HCT116 (cell line): ENCODE results near the gene TAS1R1. TPM values are rescaled to one million over a fixed set of nuclear protein-coding genes. Genes with fewer than 3 reads are reported as not detected.

Experiments
- ATAC-seq: fragments of 200-7000 bp; cut with Tn5 transposase; 2 replicates; pipeline ENCODE4 v1.9.1; 2020; ENCODE audit warnings: mild to moderate bottlenecking, moderate library complexity
- BruUV-seq: library from RNA; stranded (reverse); fragments of 400-500 nt; replicated peaks from 2 replicates; lab custom pipeline; 2021; lab: Mats Ljungman, UMichigan
- CTCF ChIA-PET: fragments of 300-600 bp; sonication (Branson Sonifier 250); formaldehyde crosslinking; loops from one replicate; lab custom pipeline; 2021; ENCODE audit warnings: antibody characterized with exemption; lab: Charles Lee
- POLR2A ChIA-PET: fragments of 300-600, 350-600 bp; sonication (Branson Sonifier 250); formaldehyde crosslinking; loops from one replicate; lab custom pipeline; 2021; ENCODE audit warnings: antibody characterized with exemption; lab: Charles Lee
- RAD21 ChIA-PET, 2 experiments: fragments of 300-600 bp; sonication (Branson Sonifier 250); formaldehyde crosslinking; loops; one replicate each; lab custom pipeline; 2023; ENCODE audit warnings: low total read pairs in 2 of 2; ENCODE audit not compliant: uncharacterized antibody in 2 of 2, unreplicated experiment in 2 of 2, low non-redundant PET in 1 of 2; lab: Charles Lee
- DNase-seq: peaks from one replicate; pipeline ENCODE4 v3.0.0-alpha.2; 2010; ENCODE audit warnings: low read depth, low spot score
- H2AFZ ChIP-seq: fragments of 200-600 bp; shearing (Covaris generic), sonication (generic); 2 replicates; pipeline ENCODE4 v1.6.1; 2017; ENCODE audit warnings: low read depth, mixed run types, mixed read lengths, antibody characterized with exemption, low read length; ENCODE audit not compliant: poor library complexity, severe bottlenecking
- H3K27ac ChIP-seq: 2 replicates; pipeline ENCODE4 v1.5.1; 2012; ENCODE audit warnings: low read depth, low read length
- H3K27me3 ChIP-seq: fragments of 200-600 bp; sonication (generic); 2 replicates; pipeline ENCODE4 v1.6.1; 2016; ENCODE audit warnings: mixed run types, low read length, mixed read lengths; ENCODE audit not compliant: insufficient read depth
- H3K36me3 ChIP-seq, 2 experiments: fragments of 200-500 bp in 1 of 2; fragments of 200-600 bp in 1 of 2; sonication (Bioruptor generic) in 1 of 2; sonication (generic) in 1 of 2; 2 replicates each; pipeline versions ENCODE4 v1.5.1 to v1.6.1; 2014 to 2016; ENCODE audit warnings: low read length in 2 of 2, inconsistent platforms in 1 of 2, mixed read lengths in 1 of 2, mixed run types in 1 of 2; ENCODE audit not compliant: insufficient read depth in 2 of 2, control insufficient read depth in 1 of 2
- H3K4me1 ChIP-seq, 2 experiments: fragments of 200-600 bp in 1 of 2; sonication (generic) in 1 of 2; 2 replicates each; pipeline versions ENCODE4 v1.5.1 to v1.6.1; 2012 to 2017; ENCODE audit warnings: low read length in 2 of 2, inconsistent platforms in 1 of 2, mild to moderate bottlenecking in 1 of 2, mixed read lengths in 1 of 2, mixed run types in 1 of 2, moderate library complexity in 1 of 2; ENCODE audit not compliant: insufficient read depth in 2 of 2, control insufficient read depth in 1 of 2
- H3K4me2 ChIP-seq: fragments of 200-600 bp; sonication (generic); 2 replicates; pipeline ENCODE4 v1.6.1; 2017; ENCODE audit warnings: mixed run types, low read length, mixed read lengths
- H3K4me3 ChIP-seq, 2 experiments: fragments of 200-600 bp in 1 of 2; sonication (generic) in 1 of 2; replicated peaks in 1 of 2; 2 replicates each; pipeline ENCODE4 v1.5.1; 2011 to 2016; ENCODE audit warnings: low read length in 2 of 2, control low read depth in 1 of 2, low read depth in 1 of 2, mild to moderate bottlenecking in 1 of 2, mixed read lengths in 1 of 2, mixed run types in 1 of 2
- H3K79me2 ChIP-seq: fragments of 200-600 bp; sonication (generic); 2 replicates; pipeline ENCODE4 v1.6.1; 2017; ENCODE audit warnings: mild to moderate bottlenecking, mixed run types, low read length, moderate library complexity, mixed read lengths; ENCODE audit not compliant: insufficient read depth
- H3K9ac ChIP-seq: fragments of 200-600 bp; sonication (generic); 2 replicates; pipeline ENCODE4 v1.6.1; 2016; ENCODE audit warnings: low read length, mixed read lengths
- H3K9me2 ChIP-seq: fragments of 200-600 bp; sonication (generic), shearing (Covaris generic); 2 replicates; pipeline ENCODE4 v1.6.1; 2017; ENCODE audit warnings: mixed run types, mild to moderate bottlenecking, moderate library complexity; ENCODE audit not compliant: insufficient read depth
- H3K9me3 ChIP-seq, 2 experiments: fragments of 200-500 bp in 1 of 2; fragments of 200-600 bp in 1 of 2; sonication (Bioruptor generic) in 1 of 2; sonication (generic) in 1 of 2; 2 replicates each; pipeline ENCODE4 v1.6.1; 2014 to 2017; ENCODE audit warnings: low read length in 2 of 2, mixed read lengths in 2 of 2, inconsistent platforms in 1 of 2, low read depth in 1 of 2, mild to moderate bottlenecking in 1 of 2, mixed run types in 1 of 2, moderate library complexity in 1 of 2; ENCODE audit not compliant: control insufficient read depth in 1 of 2, insufficient read depth in 1 of 2
- H4K20me1 ChIP-seq: fragments of 200-600 bp; sonication (generic), shearing (Covaris generic); 2 replicates; pipeline ENCODE4 v1.6.1; 2017; ENCODE audit warnings: mixed run types, mild to moderate bottlenecking, moderate library complexity; ENCODE audit not compliant: insufficient read depth
- CEBPB ChIP-seq: IDR thresholded peaks from 2 replicates; pipeline ENCODE4 v1.6.1; 2012; ENCODE audit warnings: low read depth
- ELF1 ChIP-seq: IDR thresholded peaks from 2 replicates; pipeline ENCODE4 v1.6.1; 2012; ENCODE audit warnings: low read depth, borderline replicate concordance
- EZH2 ChIP-seq: fragments of 200-600 bp; sonication (generic); IDR thresholded peaks from 2 replicates; pipeline ENCODE4 v1.6.1; 2017; ENCODE audit warnings: antibody characterized with exemption, mixed run types
- EZH2phosphoT487 ChIP-seq: fragments of 200-600 bp; IDR thresholded peaks from 2 replicates; pipeline ENCODE4 v1.6.1; 2018; ENCODE audit warnings: antibody characterized with exemption, borderline replicate concordance
- SIN3A ChIP-seq: IDR thresholded peaks from 2 replicates; pipeline ENCODE4 v1.6.1; 2012; ENCODE audit warnings: low read depth
- SP1 ChIP-seq: IDR thresholded peaks from 2 replicates; pipeline ENCODE4 v1.6.1; 2012; ENCODE audit warnings: low read depth
- SRF ChIP-seq: IDR thresholded peaks from 2 replicates; pipeline ENCODE4 v1.6.1; 2012; ENCODE audit warnings: low read depth
- ZNF274 ChIP-seq: fragments of 200-500 bp; sonication (Bioruptor generic); IDR thresholded peaks from 2 replicates; pipeline ENCODE4 v1.6.1; 2014; ENCODE audit warnings: mild to moderate bottlenecking, low read depth, low read length, inconsistent platforms
- intact Hi-C: fragments of 100-400 bp; cut with micrococcal nuclease; formaldehyde crosslinking; loops from 2 replicates; pipeline ENCODE4 v1.10.0; 2022
- total RNA-seq: library from RNA; stranded (reverse); gene quantifications from one replicate; pipeline ENCODE4 v1.2.1, GENCODE V29; 2021; ENCODE audit not compliant: unreplicated experiment
- TF ChIP-seq, protein P1 (sequence below), 3 experiments: fragments of 200-600 bp in 1 of 3; sonication (generic) in 1 of 3; IDR thresholded peaks in 2 of 3; conservative IDR thresholded peaks in 1 of 3; 2 replicates each; pipeline ENCODE4 v1.5.1; 2012 to 2017; ENCODE audit warnings: low read depth in 2 of 3, low read length in 2 of 3, antibody characterized with exemption in 1 of 3, borderline replicate concordance in 1 of 3, control low read depth in 1 of 3, mild to moderate bottlenecking in 1 of 3, mixed read lengths in 1 of 3, mixed run types in 1 of 3, moderate library complexity in 1 of 3; ENCODE audit not compliant: insufficient read depth in 1 of 3
- TF ChIP-seq, protein P2 (sequence below): IDR thresholded peaks from 2 replicates; pipeline ENCODE4 v1.6.1; 2012
- TF ChIP-seq, protein P3 (sequence below): IDR thresholded peaks from 2 replicates; pipeline ENCODE4 v1.6.1; 2011; ENCODE audit warnings: mild to moderate bottlenecking, low read length, moderate library complexity; ENCODE audit not compliant: insufficient replicate concordance; ENCODE audit errors: extremely low read depth

The TAS1R1 gene
- total RNA-seq, 1 experiment from 2014 or later: not detected

DNA sequence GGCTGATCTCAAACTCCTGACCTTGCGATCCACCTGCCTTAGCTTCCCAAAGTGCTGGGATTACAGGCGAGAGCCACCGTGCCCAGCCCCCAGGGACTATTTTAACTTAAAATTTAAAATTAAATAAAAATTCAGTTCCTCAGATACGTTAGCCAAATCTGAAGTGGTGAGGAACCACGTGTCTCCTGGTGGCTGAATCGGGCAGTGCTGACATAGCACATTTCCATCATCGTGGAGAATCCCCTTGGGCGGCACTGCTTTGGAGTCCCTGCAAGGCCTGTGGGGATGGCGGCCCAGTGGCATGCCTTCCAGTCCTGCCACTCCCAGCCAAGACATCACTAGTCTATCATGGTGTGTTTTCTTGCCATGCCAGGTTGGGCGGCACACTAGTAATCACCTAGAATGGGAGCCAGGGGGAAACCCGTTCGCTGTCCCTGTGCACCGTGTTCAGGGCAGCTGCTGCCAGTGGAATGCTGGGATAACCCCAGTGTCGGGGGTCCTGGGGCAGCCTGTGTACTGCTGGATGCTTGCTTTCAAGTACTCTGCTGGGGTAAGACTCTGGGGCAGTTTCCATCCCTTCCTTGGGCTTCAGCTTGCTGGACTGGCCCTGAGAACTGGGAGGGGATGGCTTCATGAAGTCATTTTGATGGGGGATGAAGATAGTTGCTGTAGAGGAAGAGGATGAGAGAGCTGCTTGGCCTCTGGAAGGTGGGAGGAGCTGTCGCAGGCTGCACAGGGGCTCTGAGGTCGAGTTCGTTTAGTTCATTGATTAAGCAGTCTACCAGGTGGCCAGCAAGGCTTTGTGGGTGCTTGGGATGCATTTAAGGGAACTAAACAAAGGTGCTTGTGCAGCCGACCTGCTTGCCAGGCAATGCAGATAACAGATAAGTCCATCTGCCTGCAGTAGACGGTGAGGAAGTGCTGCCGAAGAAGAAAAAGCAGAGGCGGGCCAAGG, 29.3 kb downstream of the TAS1R1 start:
- ChIA-PET CTCF (no interaction called here), POLR2A (no interaction called here), RAD21 (no interaction called here)
- TF ChIP-seq, protein P1, sequence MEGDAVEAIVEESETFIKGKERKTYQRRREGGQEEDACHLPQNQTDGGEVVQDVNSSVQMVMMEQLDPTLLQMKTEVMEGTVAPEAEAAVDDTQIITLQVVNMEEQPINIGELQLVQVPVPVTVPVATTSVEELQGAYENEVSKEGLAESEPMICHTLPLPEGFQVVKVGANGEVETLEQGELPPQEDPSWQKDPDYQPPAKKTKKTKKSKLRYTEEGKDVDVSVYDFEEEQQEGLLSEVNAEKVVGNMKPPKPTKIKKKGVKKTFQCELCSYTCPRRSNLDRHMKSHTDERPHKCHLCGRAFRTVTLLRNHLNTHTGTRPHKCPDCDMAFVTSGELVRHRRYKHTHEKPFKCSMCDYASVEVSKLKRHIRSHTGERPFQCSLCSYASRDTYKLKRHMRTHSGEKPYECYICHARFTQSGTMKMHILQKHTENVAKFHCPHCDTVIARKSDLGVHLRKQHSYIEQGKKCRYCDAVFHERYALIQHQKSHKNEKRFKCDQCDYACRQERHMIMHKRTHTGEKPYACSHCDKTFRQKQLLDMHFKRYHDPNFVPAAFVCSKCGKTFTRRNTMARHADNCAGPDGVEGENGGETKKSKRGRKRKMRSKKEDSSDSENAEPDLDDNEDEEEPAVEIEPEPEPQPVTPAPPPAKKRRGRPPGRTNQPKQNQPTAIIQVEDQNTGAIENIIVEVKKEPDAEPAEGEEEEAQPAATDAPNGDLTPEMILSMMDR (IDR thresholded peaks at IDR 0.05 in 2 of 3, conservative IDR thresholded peaks at IDR 0.05 in 1 of 3; ENCODE audit: borderline replicate concordance in 1 of 3, insufficient read depth in 1 of 3, low read depth in 2 of 3, low read length in 2 of 3): peak in 1 of 3 experiments; percentile 37; a peak in 1 of 6 replicates
- no peak for TF ChIP-seq ELF1
- Histone ChIP-seq H3K4me2 (no peak overlapping the region), H3K79me2 (peaks cover 30% of the 10 kb centered on the region), H3K27ac (no peak overlapping the region), H3K27me3 (no peaks in the 10 kb centered on the region), H2AFZ (no peak overlapping the region), H3K4me3 (no peak overlapping the region), H3K9ac (no peak overlapping the region), H4K20me1 (no peaks in the 10 kb centered on the region), H3K9me2 (no peaks in the 10 kb centered on the region), H3K9me3 (no peaks in the 10 kb centered on the region), H3K36me3 (peaks cover 0 to 7% of the 10 kb centered on the region in 2 experiments; a peak in 2 of 4 replicates), H3K4me1 (peaks cover 9 to 19% of the 10 kb centered on the region in 2 experiments)
- ATAC-seq: no peak
- BruUV-seq: no TSS peak
- intact Hi-C loops: no loop called here
- no peak for DNase-seq

DNA sequence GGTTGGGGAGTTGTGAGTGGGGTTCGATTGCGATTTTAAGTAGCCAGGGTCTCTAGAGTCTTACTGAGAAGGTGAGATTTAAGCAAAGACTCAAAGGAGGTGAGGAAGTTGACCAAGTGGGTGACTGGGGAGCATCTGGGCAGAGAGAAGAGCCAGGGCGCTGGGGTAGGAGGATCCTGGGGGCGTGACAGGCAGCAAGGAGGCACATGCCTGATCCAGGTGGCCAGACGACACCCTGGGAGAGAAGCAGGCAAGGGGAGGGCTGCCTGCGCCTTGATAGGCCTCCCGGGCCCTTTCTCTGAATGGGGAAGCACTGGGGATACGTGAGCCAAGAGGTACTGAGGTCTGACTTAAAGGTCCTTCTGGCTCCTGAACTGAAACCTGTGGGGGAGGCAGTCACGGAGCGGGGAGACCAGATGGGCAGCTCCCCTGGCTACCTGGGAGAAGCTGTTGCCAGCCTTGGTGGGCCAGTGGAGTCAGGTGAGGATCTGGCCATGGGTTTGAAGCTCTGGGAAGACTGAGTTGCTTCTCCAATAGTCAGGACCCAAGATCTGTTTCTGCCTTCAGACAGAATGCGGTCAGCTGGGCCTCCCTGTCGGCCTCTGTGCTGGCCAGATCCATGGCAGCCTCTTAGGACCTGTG, 30.1 kb downstream of the TAS1R1 start:
- no peaks in the 10 kb centered on the region for H3K9me2 ChIP-seq
- intact Hi-C loops: no loop called here
- peaks cover 3 to 11% of the 10 kb centered on the region in 2 experiments; a peak in 3 of 4 replicates for H3K36me3 ChIP-seq
- no peak overlapping the region for H3K4me2 ChIP-seq
- DNase-seq: no peak
- TF ChIP-seq ZNF274 (no peak), EZH2 (no peak), CEBPB (no peak), SRF (no peak), SP1 (no peak), EZH2phosphoT487 (no peak), SIN3A (no peak)
- TF ChIP-seq, protein P2, sequence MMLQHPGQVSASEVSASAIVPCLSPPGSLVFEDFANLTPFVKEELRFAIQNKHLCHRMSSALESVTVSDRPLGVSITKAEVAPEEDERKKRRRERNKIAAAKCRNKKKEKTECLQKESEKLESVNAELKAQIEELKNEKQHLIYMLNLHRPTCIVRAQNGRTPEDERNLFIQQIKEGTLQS: no peak
- TF ChIP-seq, protein P3, sequence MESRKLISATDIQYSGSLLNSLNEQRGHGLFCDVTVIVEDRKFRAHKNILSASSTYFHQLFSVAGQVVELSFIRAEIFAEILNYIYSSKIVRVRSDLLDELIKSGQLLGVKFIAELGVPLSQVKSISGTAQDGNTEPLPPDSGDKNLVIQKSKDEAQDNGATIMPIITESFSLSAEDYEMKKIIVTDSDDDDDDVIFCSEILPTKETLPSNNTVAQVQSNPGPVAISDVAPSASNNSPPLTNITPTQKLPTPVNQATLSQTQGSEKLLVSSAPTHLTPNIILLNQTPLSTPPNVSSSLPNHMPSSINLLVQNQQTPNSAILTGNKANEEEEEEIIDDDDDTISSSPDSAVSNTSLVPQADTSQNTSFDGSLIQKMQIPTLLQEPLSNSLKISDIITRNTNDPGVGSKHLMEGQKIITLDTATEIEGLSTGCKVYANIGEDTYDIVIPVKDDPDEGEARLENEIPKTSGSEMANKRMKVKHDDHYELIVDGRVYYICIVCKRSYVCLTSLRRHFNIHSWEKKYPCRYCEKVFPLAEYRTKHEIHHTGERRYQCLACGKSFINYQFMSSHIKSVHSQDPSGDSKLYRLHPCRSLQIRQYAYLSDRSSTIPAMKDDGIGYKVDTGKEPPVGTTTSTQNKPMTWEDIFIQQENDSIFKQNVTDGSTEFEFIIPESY: no peak
- TF ChIP-seq, all 23 proteins: peak for 0
- Histone ChIP-seq H3K9ac (no peak overlapping the region), H3K4me3 (no peak overlapping the region), H3K9me3 (no peaks in the 10 kb centered on the region), H3K4me1 (peaks cover 7 to 16% of the 10 kb centered on the region in 2 experiments), H3K27ac (no peak overlapping the region), H2AFZ (no peak overlapping the region), H4K20me1 (no peaks in the 10 kb centered on the region), H3K79me2 (peaks cover 27% of the 10 kb centered on the region), H3K27me3 (no peaks in the 10 kb centered on the region)
- CTCF ChIA-PET: no interaction called here
- ATAC-seq: no peak
- POLR2A ChIA-PET: no interaction called here
- no TSS peak for BruUV-seq
- RAD21 ChIA-PET: no interaction called here
